Heart left ventricle (tissue), 16 donors: ENCODE measurements around the gene SRPX. TPM values are rescaled to one million over a fixed set of nuclear protein-coding genes. Genes with fewer than 3 reads are reported as not detected.

Source experiments
- ATAC-seq, 4 donors: fragments of 200-7000 bp; cut with Tn5 transposase; one replicate each; pipeline ENCODE4 v1.9.1; 2020 to 2022; ENCODE audit warnings: moderate library complexity in 4 of 4, mild to moderate bottlenecking in 3 of 4, moderate number of reproducible peaks in 1 of 4
- DNase-seq, 5 donors: peaks; one replicate each; pipeline ENCODE4 v3.0.0-alpha.2; 2020
- H3K27ac ChIP-seq, 12 donors: fragments of 200-600 bp; sonication (generic) in 4 of 12; one replicate each; pipeline versions ENCODE4 v1.5.0 to v1.8.0; 2016 to 2022; ENCODE audit warnings: mild to moderate bottlenecking in 2 of 12
- H3K27me3 ChIP-seq, 9 donors: fragments of 200-600 bp; sonication (generic) in 2 of 9; one replicate each; pipeline versions ENCODE4 v1.5.1 to v1.8.0; 2016 to 2022; ENCODE audit warnings: mild to moderate bottlenecking in 3 of 9
- H3K36me3 ChIP-seq, 9 donors: fragments of 200-600 bp; sonication (generic) in 2 of 9; one replicate each; pipeline versions ENCODE4 v1.5.0 to v1.8.0; 2018 to 2022; ENCODE audit warnings: mild to moderate bottlenecking in 2 of 9
- H3K4me1 ChIP-seq, 12 donors: fragments of 200-600 bp; sonication (generic) in 4 of 12; one replicate each; pipeline versions ENCODE4 v1.5.0 to v1.8.0; 2016 to 2022; ENCODE audit warnings: mild to moderate bottlenecking in 3 of 12
- H3K4me3 ChIP-seq, 12 donors: fragments of 200-600 bp; sonication (generic) in 4 of 12; one replicate each; pipeline versions ENCODE4 v1.5.0 to v1.8.0; 2017 to 2022; ENCODE audit warnings: mild to moderate bottlenecking in 9 of 12, moderate library complexity in 4 of 12
- H3K9me3 ChIP-seq, 12 donors: fragments of 200-600 bp; sonication (generic) in 4 of 12; one replicate each; pipeline versions ENCODE4 v1.5.0 to v1.8.0; 2016 to 2022; ENCODE audit warnings: mild to moderate bottlenecking in 1 of 12
- CTCF ChIP-seq, 12 donors: fragments of 200-600 bp; sonication (generic) in 4 of 12; IDR thresholded peaks; one replicate each; pipeline versions ENCODE4 v1.5.0 to v1.8.0; 2018 to 2022; ENCODE audit warnings: antibody characterized with exemption in 12 of 12, mild to moderate bottlenecking in 5 of 12
- POLR2A ChIP-seq, 2 donors: fragments of 450-650 bp; IDR thresholded peaks; one replicate each; pipeline ENCODE4 v1.6.1; 2017; ENCODE audit warnings: antibody characterized with exemption in 2 of 2, mild to moderate bottlenecking in 2 of 2, moderate library complexity in 2 of 2
- WGBS, 4 donors: extraction: QIAGEN DNeasy Blood & Tissue Kit in 2 of 4; methylation state at CpG; one replicate each; pipeline versions ENCODE4 v1.1.5 to v1.1.7; 2013 to 2018; 5-methylcytosine and 5-hydroxymethylcytosine counted together
- intact Hi-C, 10 donors: fragments of 100-400 bp; cut with DNase I; formaldehyde crosslinking; loops; one replicate each; pipeline versions ENCODE4 v1.11.1 to v1.14.2; 2022
- polyA plus RNA-seq, 2 donors: library from polyadenylated mRNA; stranded (reverse); fragments of 200-250 nt; gene quantifications; one replicate each; pipeline ENCODE4 v1.2.3, GENCODE V29; 2013
- total RNA-seq, 9 donors: library from RNA; depleted of rRNA in 2 of 9; stranded (reverse); fragments of >200 nt in 2 of 9; fragmentation: NEBNext Ultra II Directional in 3 of 9; extraction: Animal tissue kit (Norgen Biotek cat#: 25700) in 3 of 9; gene quantifications; one replicate each; pipeline versions ENCODE4 v1.1.0 to v1.2.4, GENCODE V29; 2016 to 2023
- donor health status: ischemic (EF 13 %, LVEDD 7.1; RV severe dilation, severe dysfunction).
- donor health status: healthy with polysubstance abuse.
- donor health status: DM: no; HTN: yes; CAD: no.
- donor health status: DM: no; HTN: no; CAD: no.
- donor health status: ischemic (EF 25% LVEDD 6.9; RV normal size, moderate dysfunction).
- donor health status: ischemic (EF 25% LVEDD 5.7; RV mildly dilated, moderate dysfunction).
- donor health status: healthy.
- donor health status: DM: yes; HTN: yes; CAD: no.
- donor health status: ischemic (EF 35%, LVEDD 5.7; RV mildly dilated, moderate dysfunction).
- donor health status: nonischemic (EF 11% LVEDD 7.7; RV severe dilation, severe dysfunction).
- donor health status: DM: yes; HTN: yes; CAD: no.
- donor health status: PGD.
- donor health status: ischemic (EF 29% LVEDD 5.4; RV normal size, mild dysfunction).
- donor health status: nonischemic (EF 23%, LVEDD 6.1; RV moderate dilation, normal function).

Gene SRPX
- total and polyA plus RNA-seq, 11 donors, result 38.2 to 137 (median 53.8) TPM

GRCh38 chrX:38225093-38225492, 4.4 kb upstream of the SRPX start:
- intact Hi-C loops, result loop anchor here in 1 of 10 donors (5.0 kb wide), 1 partner anchor 37 kb away; no protein-coding TSS in a partner anchor
- peak overlapping the region in 9 of 12 donors; percentile 11 to 81 (median 68) for H3K27ac ChIP-seq
- ATAC-seq (peak in 1 of 4 donors; percentile 30), DNase-seq (no peak)
- TF ChIP-seq CTCF (IDR thresholded peaks at IDR 0.05), result no peak
- no peak for TF ChIP-seq POLR2A (IDR thresholded peaks at IDR 0.05)
- 12 to 29% (median 21%) methylated on average over 3 of the region's 3 CpGs for WGBS, 4 donors
- H3K36me3 ChIP-seq, result no peaks in the 10 kb centered on the region
- H3K4me1 ChIP-seq, result no peaks in the 10 kb centered on the region
- peak overlapping the region in 7 of 12 donors; percentile 1 to 23 (median 17) for H3K4me3 ChIP-seq
- no peaks in the 10 kb centered on the region for H3K9me3 ChIP-seq
- peaks cover 0 to 40% (median 0%) of the 10 kb centered on the region in 9 donors for H3K27me3 ChIP-seq

GRCh38 chrX:38224160-38224559, 3.5 kb upstream of the SRPX start:
- no peaks in the 10 kb centered on the region for H3K36me3 ChIP-seq
- ATAC-seq (peak; percentile 22 to 55 (median 39)), DNase-seq (no peak)
- no peaks in the 10 kb centered on the region for H3K4me1 ChIP-seq
- H3K9me3 ChIP-seq, result no peaks in the 10 kb centered on the region
- TF ChIP-seq POLR2A (IDR thresholded peaks at IDR 0.05), result no peak
- TF ChIP-seq CTCF (IDR thresholded peaks at IDR 0.05), result no peak
- intact Hi-C loops, result no loop called here
- H3K4me3 ChIP-seq, result no peak overlapping the region
- peak overlapping the region in 10 of 12 donors; percentile 4 to 81 (median 64) for H3K27ac ChIP-seq
- peaks cover 0 to 46% (median 0%) of the 10 kb centered on the region in 9 donors for H3K27me3 ChIP-seq

GRCh38 chrX:38221391-38221929, 789 bp upstream of the SRPX start:
- Histone ChIP-seq H3K4me3 (peak overlapping the region in 9 of 12 donors; percentile 46 to 75 (median 62)), H3K36me3 (no peaks in the 10 kb centered on the region), H3K27ac (peak overlapping the region in 10 of 12 donors; percentile 46 to 77 (median 68)), H3K4me1 (no peaks in the 10 kb centered on the region), H3K27me3 (peaks cover 0 to 65% (median 0%) of the 10 kb centered on the region in 9 donors), H3K9me3 (no peaks in the 10 kb centered on the region)
- intact Hi-C loops, result no loop called here
- ATAC-seq, result peak in 2 of 4 donors; percentile 32 to 45
- TF ChIP-seq POLR2A (IDR thresholded peaks at IDR 0.05) (no peak), CTCF (IDR thresholded peaks at IDR 0.05) (no peak)
- no peak for DNase-seq
- 52 to 57% (median 54%) methylated on average over 10 of the region's 10 CpGs for WGBS, 4 donors

GRCh38 chrX:38220024-38220414, 652 bp downstream of the SRPX start:
- Histone ChIP-seq H3K4me1 (peaks cover 0 to 2% (median 0%) of the 10 kb centered on the region in 12 donors), H3K27me3 (peaks cover 0 to 65% (median 0%) of the 10 kb centered on the region in 9 donors), H3K4me3 (peak overlapping the region; percentile 7 to 75 (median 60)), H3K9me3 (no peaks in the 10 kb centered on the region), H3K27ac (peak overlapping the region in 10 of 12 donors; percentile 46 to 77 (median 67)), H3K36me3 (no peaks in the 10 kb centered on the region)
- peak in 4 of 5 donors; percentile 20 to 53 (median 38) for DNase-seq
- WGBS, 4 donors, result 1 to 46% (median 21%) methylated on average over 14 of the region's 14 CpGs
- ATAC-seq, result peak; percentile 34 to 66 (median 53)
- intact Hi-C loops, result no loop called here
- TF ChIP-seq POLR2A (IDR thresholded peaks at IDR 0.05) (no peak), CTCF (IDR thresholded peaks at IDR 0.05) (peak in 5 of 12 donors; percentile 11 to 42 (median 21))
